HG03521 (cell line): ENCODE data around the gene DHRSX.
"Not testable (repeated sequence)": the region's sequence is repeated elsewhere in the genome, so short reads cannot be mapped to it uniquely, and the experiment has no call there.

Experiments
- ATAC-seq: cut with Tn5 transposase; IDR thresholded peaks from one replicate; pipeline ENCODE4 v1.9.1; 2021; ENCODE audit warnings: mild to moderate bottlenecking, moderate library complexity; ENCODE audit not compliant: unreplicated experiment

Gene DHRSX

GRCh38 chrX:2477313-2477712 is 23.5 kb downstream of the DHRSX start:
- not testable (repeated sequence) for ATAC-seq

- ATAC-seq = no peak
These were observed 25.6 kb downstream of the DHRSX start for GRCh38 chrX:2474963-2475726.

GRCh38 chrX:2474280-2474962 is 26.4 kb downstream of the DHRSX start:
- no peak for ATAC-seq

GRCh38 chrX:2473064-2473463 is 27.7 kb downstream of the DHRSX start:
- ATAC-seq = not testable (repeated sequence)

DNA sequence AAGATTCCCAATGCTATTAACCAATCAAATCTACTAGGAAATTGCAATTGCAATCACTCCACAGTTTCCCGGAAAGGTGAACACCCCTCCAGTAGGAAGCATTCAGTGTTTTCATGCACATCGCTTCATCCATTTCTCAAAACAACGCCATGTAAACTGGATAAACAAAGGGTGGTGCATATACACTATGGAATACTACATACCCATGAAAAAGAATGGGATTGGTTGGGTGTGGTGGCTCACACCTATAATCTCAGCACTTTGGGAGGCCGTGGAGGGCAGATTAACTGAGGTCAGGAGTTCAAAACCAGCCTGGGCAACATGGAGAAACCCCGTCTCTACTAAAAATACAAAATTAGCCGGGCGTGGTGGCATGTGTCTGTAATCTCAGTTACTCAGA is 29.1 kb downstream of the DHRSX start:
- ATAC-seq = no peak

GRCh38 chrX:2471126-2471525 is 29.6 kb downstream of the DHRSX start:
- ATAC-seq = not testable (repeated sequence)

- not testable (repeated sequence) for ATAC-seq
These were observed 30.9 kb downstream of the DHRSX start for GRCh38 chrX:2469852-2470251.

DNA sequence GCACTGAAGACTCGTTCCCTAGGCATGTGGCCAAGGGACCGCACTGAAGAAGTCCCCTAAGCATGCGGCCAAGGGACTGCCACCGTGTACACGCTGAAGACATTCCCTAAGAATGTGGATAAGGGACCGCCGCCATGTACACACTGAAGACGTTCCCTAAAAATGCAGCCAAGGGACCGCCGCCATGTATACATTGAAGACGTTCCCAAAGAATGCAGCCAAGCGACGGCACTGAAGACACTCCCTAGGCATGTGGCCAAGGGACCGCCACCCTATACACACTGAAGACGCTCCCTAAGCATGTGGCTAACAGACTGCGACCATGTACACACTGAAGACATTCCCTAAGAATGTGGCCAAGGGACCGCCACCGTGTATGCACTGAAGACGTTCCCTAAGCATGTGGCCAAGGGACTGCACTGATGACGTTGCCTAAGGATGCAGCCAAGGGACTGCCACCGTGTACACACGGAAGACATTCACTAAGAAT is 31.5 kb downstream of the DHRSX start:
- ATAC-seq = no peak

DNA sequence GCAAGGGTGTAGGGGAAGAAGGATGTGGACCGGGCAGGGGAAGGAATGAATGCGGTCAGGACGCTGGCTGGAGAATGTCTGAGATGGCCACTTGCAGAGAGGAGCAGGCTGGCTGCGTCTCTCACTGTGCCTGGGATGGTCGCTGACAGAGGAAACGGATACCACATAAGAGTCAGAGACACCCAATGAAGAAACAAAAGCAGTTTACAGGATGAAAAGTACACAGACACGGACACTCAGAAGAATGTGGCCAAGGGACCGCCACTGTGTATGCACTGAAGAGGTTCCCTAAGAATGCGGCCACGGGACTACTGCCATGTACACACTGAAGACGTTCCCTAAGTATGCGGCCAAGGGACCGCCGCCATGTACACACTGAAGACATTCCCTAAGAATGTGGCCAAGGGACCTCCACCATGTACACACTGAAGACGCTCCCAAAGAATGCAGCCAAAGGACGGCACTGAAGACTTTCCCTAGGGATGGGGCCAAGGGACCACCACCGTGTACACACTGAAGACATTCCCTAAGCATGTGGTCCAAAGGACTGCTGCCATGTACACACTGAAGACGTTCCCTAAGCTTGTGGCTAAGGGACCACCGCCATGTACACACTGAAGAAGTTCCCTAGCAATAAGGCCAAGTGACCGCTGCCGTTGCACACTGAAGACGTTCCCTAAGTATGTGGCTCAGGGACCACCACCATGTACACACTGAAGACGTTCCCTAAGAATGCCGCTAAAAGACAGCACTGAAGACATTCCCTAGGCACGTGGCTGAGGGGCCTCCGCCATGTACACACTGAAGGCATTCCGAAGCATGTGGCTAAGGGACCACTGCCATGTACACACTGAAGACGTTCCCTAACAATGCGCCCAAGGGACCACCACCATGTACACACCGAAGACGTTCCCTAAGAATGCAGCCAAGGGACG is 32.2 kb downstream of the DHRSX start:
- no peak for ATAC-seq

DNA sequence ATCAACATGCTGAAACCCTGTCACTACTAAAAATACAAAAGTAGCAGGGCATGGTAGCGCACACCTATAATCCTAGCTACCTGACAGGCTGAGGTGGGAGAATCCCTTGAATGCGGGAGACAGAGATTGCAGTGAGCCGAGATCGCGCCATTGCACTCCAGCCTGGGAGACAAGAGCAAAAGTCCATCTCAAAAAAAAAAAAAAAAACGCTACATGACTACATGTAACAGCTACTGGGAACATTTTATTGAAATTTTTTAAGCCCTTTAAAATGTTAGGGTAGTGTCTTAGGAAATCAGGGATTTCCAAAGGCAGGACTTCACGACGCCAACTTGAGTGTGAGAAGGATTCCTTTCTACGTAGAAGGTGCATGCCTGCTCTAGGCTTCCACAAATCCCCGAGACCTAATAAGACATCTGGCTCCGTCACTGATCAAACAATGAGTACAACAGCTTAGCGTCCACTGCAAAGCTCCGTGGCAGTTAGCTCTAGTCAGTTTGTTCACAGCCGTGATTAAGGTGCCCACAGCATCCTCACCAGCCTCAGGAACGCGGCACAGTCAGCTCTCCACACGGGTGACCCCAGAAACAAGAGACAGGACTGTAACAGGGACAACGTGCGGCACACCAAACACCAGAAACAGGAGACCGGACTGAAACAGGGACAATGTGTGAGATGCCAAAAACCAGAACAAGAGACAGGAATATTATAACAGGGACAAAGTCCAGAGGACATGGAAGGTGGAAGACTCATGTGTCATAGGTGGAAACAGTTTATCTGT is 33.7 kb downstream of the DHRSX start:
- ATAC-seq = no peak

DNA sequence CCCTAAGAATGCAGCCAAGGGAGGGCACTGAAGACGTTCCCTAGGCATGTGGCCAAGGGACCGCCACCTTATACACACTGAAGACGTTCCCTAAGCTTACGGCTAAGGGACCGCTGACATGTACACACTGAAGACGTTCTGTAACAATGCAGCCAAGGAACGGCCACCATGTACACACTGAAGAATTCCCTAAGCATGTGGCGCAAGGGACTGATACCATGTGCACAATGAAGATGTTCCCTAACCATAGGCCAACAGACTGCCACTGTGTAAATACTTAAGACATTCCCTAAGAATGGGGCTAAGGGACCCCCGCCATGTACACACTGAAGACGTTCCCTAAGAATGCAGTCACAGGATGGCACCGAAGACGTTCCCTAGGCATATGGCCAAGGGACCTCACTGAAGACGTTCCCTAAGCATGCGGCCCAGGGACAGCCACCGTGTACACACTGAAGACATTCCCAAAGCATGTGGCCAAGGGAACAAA is 36.1 kb downstream of the DHRSX start:
- no peak for ATAC-seq

DNA sequence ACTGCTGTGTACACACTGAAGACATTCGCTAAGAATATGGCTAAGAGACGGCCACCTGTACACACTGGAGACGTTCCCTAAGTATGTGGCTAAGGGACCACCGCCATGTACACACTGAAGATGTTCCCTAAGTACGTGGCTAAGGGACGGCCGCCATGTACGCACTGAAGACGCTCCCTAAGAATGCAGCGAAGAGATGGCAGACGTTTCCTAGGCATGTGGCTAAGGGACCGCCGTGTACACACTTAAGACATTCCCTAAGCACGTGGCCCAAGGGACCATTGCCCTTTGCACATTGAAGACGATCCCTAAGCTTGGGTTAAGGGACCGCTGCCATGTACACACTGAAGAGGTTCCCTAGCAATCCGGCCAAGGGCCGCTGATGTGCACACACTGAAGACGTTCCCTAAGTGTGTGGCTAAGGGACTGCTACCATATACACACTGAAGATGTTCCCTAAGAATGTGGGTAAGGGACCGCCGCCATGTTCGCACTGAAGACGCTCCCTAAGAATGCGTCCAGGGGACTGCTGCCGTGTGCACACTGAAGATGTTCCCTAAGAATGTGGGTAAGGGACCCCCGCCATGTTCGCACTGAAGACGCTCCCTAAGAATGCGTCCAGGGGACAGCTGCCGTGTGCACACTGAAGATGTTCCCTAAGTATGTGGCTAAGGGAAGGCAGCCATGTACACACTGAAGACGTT is 36.7 kb downstream of the DHRSX start:
- ATAC-seq = no peak

DNA sequence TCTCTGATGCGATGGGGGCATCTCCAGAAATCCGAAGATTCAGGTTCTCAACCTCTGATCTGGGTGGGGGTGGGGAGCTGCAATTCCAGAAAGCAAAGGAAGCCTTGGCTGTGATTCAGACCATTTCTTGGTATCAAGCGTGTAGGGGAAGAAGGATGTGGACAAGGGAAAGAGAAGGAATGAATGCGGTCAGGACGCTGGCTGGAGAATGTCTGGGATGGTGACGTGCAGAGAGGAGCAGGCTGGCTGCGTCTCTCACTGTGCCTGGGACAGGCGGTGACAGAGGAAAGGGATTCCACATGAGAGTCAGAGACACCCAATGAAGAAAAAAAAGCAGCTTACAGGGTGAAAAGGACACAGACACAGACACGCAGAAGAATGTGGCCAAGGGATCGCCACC is 37.3 kb downstream of the DHRSX start:
- not testable (repeated sequence) for ATAC-seq

- no peak for ATAC-seq
These were observed 38.0 kb downstream of the DHRSX start for GRCh38 chrX:2462780-2463179.

- no peak for ATAC-seq
These were observed 38.7 kb downstream of the DHRSX start for GRCh38 chrX:2462074-2462473.

- ATAC-seq = no peak
These were observed 39.1 kb downstream of the DHRSX start for GRCh38 chrX:2461711-2462016.

DNA sequence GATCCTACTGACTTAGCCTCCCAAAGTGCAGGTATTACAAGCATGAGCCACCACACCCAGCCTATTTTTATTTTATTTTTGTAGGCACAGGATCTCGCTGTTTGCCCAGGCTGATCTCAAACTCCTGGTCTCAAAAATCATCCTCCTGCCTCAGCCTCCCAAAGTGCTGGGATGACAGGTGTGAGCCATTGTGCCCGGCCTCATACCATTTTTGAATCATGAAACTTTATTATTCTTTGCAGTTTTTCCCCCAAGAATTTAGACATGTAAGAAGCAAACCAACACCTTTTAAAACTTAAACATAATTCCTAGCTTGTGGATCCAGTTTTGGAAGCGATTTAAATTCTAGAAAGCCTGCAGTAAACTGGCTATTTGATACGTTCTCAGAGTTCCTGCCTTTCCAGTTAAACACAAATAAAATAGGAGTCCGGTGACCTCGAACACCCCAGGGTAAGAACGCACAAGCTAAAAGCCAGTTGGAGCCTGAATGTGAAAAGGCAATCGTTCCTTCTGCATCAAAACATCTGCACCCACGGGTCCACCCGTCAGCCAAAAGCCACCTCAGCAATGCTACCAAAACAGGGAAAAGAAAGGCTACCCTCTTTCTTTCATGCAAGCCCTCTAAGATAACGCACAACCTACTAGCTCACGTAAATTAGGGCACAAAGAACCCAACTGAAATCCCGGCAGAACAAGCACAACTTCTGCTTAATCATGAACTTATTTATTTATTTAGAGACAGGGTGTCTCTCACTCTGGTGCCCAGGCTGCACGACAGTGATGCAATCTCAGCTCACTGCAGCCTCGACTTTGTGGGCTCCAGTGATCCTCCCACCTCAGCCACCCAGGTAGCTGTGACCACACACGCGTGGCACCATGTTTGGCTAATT is 39.7 kb downstream of the DHRSX start:
- ATAC-seq = not testable (repeated sequence)

DNA sequence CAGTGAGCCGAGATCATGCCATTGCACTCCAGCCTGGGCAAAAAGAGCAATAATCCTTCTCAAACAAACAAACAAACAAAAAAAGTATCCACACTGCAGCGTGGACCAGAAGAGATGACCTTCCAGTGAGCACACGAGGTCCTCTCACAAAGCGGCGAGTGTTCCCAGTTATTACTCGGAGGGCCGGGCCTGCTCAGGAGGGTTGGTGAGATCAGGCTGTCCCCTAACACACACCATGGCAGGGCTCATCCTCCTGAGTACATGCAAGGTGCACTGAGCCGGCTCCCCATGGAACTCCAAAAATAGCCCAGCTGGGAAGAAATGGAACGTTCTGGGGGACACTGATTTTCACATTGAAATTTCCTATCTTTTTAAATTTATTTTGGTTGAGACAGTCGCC is 40.7 kb downstream of the DHRSX start:
- not testable (repeated sequence) for ATAC-seq

DNA sequence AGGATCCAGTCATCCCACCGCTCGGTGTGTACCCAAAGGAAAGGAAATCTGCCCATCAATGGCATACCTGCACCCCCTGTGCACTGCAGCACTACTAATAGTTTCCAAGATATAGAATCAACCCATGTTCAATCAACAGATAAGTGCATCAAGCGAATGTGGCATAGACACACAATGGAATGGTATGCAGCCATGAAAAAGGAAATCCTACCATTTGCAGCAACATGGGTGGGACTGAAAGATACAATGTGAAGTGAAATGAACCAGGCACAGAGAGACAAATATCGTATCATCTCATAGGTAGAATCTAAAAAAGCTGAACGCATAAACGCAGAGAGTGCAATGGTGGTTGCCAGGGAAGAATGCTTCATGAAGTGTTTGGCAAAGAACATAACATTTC is 42.5 kb downstream of the DHRSX start:
- no peak for ATAC-seq
